Nephron progenitor cell (in vitro differentiated cells): ENCODE data around the gene P2RY12.

Source experiments
- DNase-seq: peaks from one replicate; pipeline ENCODE4 v3.0.0; 2021
- H3K27ac Mint-ChIP-seq: 2 replicates; pipeline ENCODE4 v1.8.0; 2021; ENCODE audit warnings: mild to moderate bottlenecking, moderate library complexity, mixed read lengths
- H3K27me3 Mint-ChIP-seq: 2 replicates; pipeline ENCODE4 v1.8.0; 2021; ENCODE audit warnings: mild to moderate bottlenecking, low read depth, mixed read lengths; ENCODE audit not compliant: poor library complexity
- H3K36me3 Mint-ChIP-seq: 2 replicates; pipeline ENCODE4 v1.8.0; 2021; ENCODE audit warnings: low read depth, mixed read lengths
- H3K4me1 Mint-ChIP-seq: 2 replicates; pipeline ENCODE4 v1.8.0; 2021; ENCODE audit warnings: mixed read lengths
- H3K4me3 Mint-ChIP-seq: 2 replicates; pipeline ENCODE4 v1.8.0; 2021; ENCODE audit warnings: mild to moderate bottlenecking, moderate library complexity, mixed read lengths
- H3K9me3 Mint-ChIP-seq: 2 replicates; pipeline ENCODE4 v1.8.0; 2021; ENCODE audit warnings: mild to moderate bottlenecking, moderate library complexity, mixed read lengths
- CTCF ChIP-seq: fragments of 200-600 bp; sonication (generic); IDR thresholded peaks from 2 replicates; pipeline ENCODE4 v1.5.0; 2021; ENCODE audit warnings: antibody characterized with exemption

P2RY12 gene

GRCh38 chr3:151303751-151304150 lies 80.8 kb downstream of the P2RY12 start:
- Mint-ChIP-seq H3K36me3 (peaks cover 5% of the 10 kb centered on the region), H3K27me3 (peaks cover 5% of the 10 kb centered on the region), H3K27ac (peak overlapping the region; percentile 1), H3K4me3 (no peak overlapping the region), H3K4me1 (peaks cover 29% of the 10 kb centered on the region), H3K9me3 (no peaks in the 10 kb centered on the region)
- no peak for TF ChIP-seq CTCF
- DNase-seq: no peak

GRCh38 chr3:151301787-151302186 lies 82.8 kb downstream of the P2RY12 start:
- Mint-ChIP-seq H3K27ac (no peak overlapping the region), H3K4me1 (peaks cover 29% of the 10 kb centered on the region), H3K27me3 (no peaks in the 10 kb centered on the region), H3K36me3 (peaks cover 5% of the 10 kb centered on the region), H3K4me3 (no peak overlapping the region), H3K9me3 (no peaks in the 10 kb centered on the region)
- DNase-seq: no peak
- no peak for TF ChIP-seq CTCF

- no peak overlapping the region for H3K4me3 Mint-ChIP-seq
Measured at GRCh38 chr3:151300539-151300938, 84.0 kb downstream of the P2RY12 start.

GRCh38 chr3:151299006-151299405 lies 85.5 kb downstream of the P2RY12 start:
- Mint-ChIP-seq H3K9me3 (no peaks in the 10 kb centered on the region), H3K36me3 (peaks cover 5% of the 10 kb centered on the region), H3K27me3 (no peaks in the 10 kb centered on the region), H3K4me3 (no peak overlapping the region), H3K27ac (no peak overlapping the region), H3K4me1 (peaks cover 13% of the 10 kb centered on the region)
- no peak for DNase-seq
- TF ChIP-seq CTCF: no peak

More at GRCh38 chr3:151300539-151300938, 84.0 kb downstream of the P2RY12 start:
- DNase-seq: no peak
- no peak for TF ChIP-seq CTCF
- H3K27me3 Mint-ChIP-seq: no peaks in the 10 kb centered on the region
- H3K36me3 Mint-ChIP-seq: peaks cover 5% of the 10 kb centered on the region
- H3K27ac Mint-ChIP-seq: peak overlapping the region; percentile 59
- H3K9me3 Mint-ChIP-seq: no peaks in the 10 kb centered on the region
- peaks cover 23% of the 10 kb centered on the region for H3K4me1 Mint-ChIP-seq

- no peak for DNase-seq
- Mint-ChIP-seq H3K27ac (no peak overlapping the region), H3K9me3 (no peaks in the 10 kb centered on the region), H3K4me1 (peaks cover 13% of the 10 kb centered on the region), H3K27me3 (no peaks in the 10 kb centered on the region), H3K36me3 (no peaks in the 10 kb centered on the region), H3K4me3 (no peak overlapping the region)
- no peak for TF ChIP-seq CTCF
Measured at GRCh38 chr3:151297429-151297828, 87.1 kb downstream of the P2RY12 start.

- Mint-ChIP-seq H3K9me3 (no peaks in the 10 kb centered on the region), H3K27me3 (no peaks in the 10 kb centered on the region), H3K4me1 (peaks cover 13% of the 10 kb centered on the region), H3K36me3 (no peaks in the 10 kb centered on the region), H3K4me3 (no peak overlapping the region), H3K27ac (peak overlapping the region; percentile 14)
- DNase-seq: no peak
- TF ChIP-seq CTCF: no peak
Measured at GRCh38 chr3:151296226-151296625, 88.3 kb downstream of the P2RY12 start.
